Hepatocyte (in vitro differentiated cells): ENCODE results near the gene PKIB. TPM values are rescaled to one million over a fixed set of nuclear protein-coding genes. Genes with fewer than 3 reads are reported as not detected.

Experiments
- DNase-seq: peaks from one replicate; pipeline ENCODE4 v3.0.0-alpha.2; 2016; ENCODE audit warnings: low spot score
- H2AFZ ChIP-seq: fragments of 200-600 bp; sonication (generic); 2 replicates; pipeline ENCODE4 v1.6.0; 2016; ENCODE audit warnings: antibody characterized with exemption, mild to moderate bottlenecking
- H3K27ac ChIP-seq: fragments of 200-600 bp; sonication (generic); 2 replicates; pipeline ENCODE4 v1.5.1; 2016; ENCODE audit warnings: mild to moderate bottlenecking
- H3K27me3 ChIP-seq: fragments of 200-600 bp; sonication (generic); 2 replicates; pipeline ENCODE4 v1.6.1; 2016
- H3K36me3 ChIP-seq: fragments of 200-600 bp; sonication (generic); replicated peaks from 2 replicates; pipeline ENCODE4 v1.5.1; 2016; ENCODE audit warnings: low read depth; ENCODE audit not compliant: insufficient read depth
- H3K4me1 ChIP-seq: fragments of 200-600 bp; sonication (generic); 2 replicates; pipeline ENCODE4 v1.5.1; 2016; ENCODE audit warnings: mild to moderate bottlenecking, moderate library complexity; ENCODE audit not compliant: insufficient read depth
- H3K4me2 ChIP-seq: fragments of 200-600 bp; sonication (generic); 2 replicates; pipeline ENCODE4 v1.6.0; 2016
- H3K4me3 ChIP-seq: fragments of 200-600 bp; sonication (generic); 2 replicates; pipeline ENCODE4 v1.5.1; 2016; ENCODE audit warnings: mild to moderate bottlenecking
- H3K79me2 ChIP-seq: fragments of 200-600 bp; sonication (generic); 2 replicates; pipeline ENCODE4 v1.6.0; 2017; ENCODE audit warnings: mild to moderate bottlenecking
- H3K9me2 ChIP-seq: fragments of 200-600 bp; sonication (generic); replicated peaks from 2 replicates; pipeline ENCODE4 v1.6.0; 2017; ENCODE audit warnings: mild to moderate bottlenecking; ENCODE audit not compliant: insufficient read depth
- H3K9me3 ChIP-seq: fragments of 200-600 bp; sonication (generic); 2 replicates; pipeline ENCODE4 v1.5.1; 2016; ENCODE audit warnings: low read depth, mild to moderate bottlenecking
- H4K20me1 ChIP-seq: fragments of 200-600 bp; sonication (generic); 2 replicates; pipeline ENCODE4 v1.6.0; 2016; ENCODE audit warnings: mild to moderate bottlenecking; ENCODE audit not compliant: insufficient read depth, poor library complexity, severe bottlenecking
- EZH2 ChIP-seq: fragments of 200-600 bp; sonication (generic); IDR thresholded peaks from 2 replicates; pipeline ENCODE4 v1.6.1; 2016; ENCODE audit warnings: antibody characterized with exemption, mild to moderate bottlenecking, borderline replicate concordance
- EZH2phosphoT487 ChIP-seq: fragments of 200-600 bp; sonication (generic); IDR thresholded peaks from one replicate; pipeline ENCODE4 v1.6.1; 2018; ENCODE audit warnings: antibody characterized with exemption, mild to moderate bottlenecking, low read depth, moderate library complexity; ENCODE audit not compliant: unreplicated experiment, severe bottlenecking
- WGBS: methylation state at CpG from one replicate; pipeline ENCODE4 v1.1.6; 2016; ENCODE audit warnings: low lambda C conversion rate; ENCODE audit errors: missing lambda C conversion rate; 5-methylcytosine and 5-hydroxymethylcytosine counted together
- polyA plus RNA-seq: library from polyadenylated mRNA; unstranded; fragments of >200 nt; fragmentation: Nextera tagmentation; extraction: Ambion mirVana; gene quantifications from 2 replicates; pipeline ENCODE4 v1.2.1, GENCODE V29; 2016
- total RNA-seq: library from RNA; depleted of rRNA; stranded (reverse); fragments of >200 nt; gene quantifications from 2 replicates; pipeline ENCODE4 v1.2.3, GENCODE V29; 2014
- TF ChIP-seq, protein P1 (sequence below): fragments of 200-600 bp; sonication (generic); IDR thresholded peaks from 2 replicates; pipeline ENCODE4 v1.5.1; 2016; ENCODE audit warnings: antibody characterized with exemption, mild to moderate bottlenecking; ENCODE audit not compliant: poor library complexity

PKIB gene
- total and polyA plus RNA-seq, 2 experiments from 2014 or later, result 73.8 to 144 TPM

DNA sequence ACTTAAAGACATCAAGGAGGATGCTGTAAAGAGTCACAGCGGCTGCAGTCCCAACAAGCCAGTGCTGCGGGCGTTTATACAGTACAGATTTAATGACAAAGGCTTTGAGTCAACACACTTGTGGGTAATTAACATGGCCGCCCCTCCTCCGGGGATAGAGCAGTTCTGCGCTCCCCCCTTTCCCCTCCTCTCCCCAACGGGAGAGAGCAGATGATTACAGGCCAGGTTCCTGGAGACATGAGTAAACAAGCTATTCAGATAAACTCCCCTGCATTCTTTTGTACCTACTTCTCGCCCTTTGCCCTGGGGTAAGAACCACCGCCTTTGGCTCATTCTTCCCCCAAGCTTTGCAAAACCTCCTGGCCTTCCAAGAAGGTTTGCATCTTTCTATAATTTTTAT, 145.7 kb downstream of the PKIB start:
- H2AFZ ChIP-seq, result no peak overlapping the region
- no peak overlapping the region for H3K27ac ChIP-seq
- H3K9me2 ChIP-seq, result no peaks in the 10 kb centered on the region
- no peaks in the 10 kb centered on the region for H3K36me3 ChIP-seq
- no peak overlapping the region for H3K4me2 ChIP-seq
- WGBS, result 71% methylated on average over 9 of the region's 9 CpGs
- H4K20me1 ChIP-seq, result no peaks in the 10 kb centered on the region
- no peaks in the 10 kb centered on the region for H3K79me2 ChIP-seq
- no peaks in the 10 kb centered on the region for H3K27me3 ChIP-seq
- TF ChIP-seq EZH2 (no peak), EZH2phosphoT487 (no peak)
- TF ChIP-seq, protein P1, sequence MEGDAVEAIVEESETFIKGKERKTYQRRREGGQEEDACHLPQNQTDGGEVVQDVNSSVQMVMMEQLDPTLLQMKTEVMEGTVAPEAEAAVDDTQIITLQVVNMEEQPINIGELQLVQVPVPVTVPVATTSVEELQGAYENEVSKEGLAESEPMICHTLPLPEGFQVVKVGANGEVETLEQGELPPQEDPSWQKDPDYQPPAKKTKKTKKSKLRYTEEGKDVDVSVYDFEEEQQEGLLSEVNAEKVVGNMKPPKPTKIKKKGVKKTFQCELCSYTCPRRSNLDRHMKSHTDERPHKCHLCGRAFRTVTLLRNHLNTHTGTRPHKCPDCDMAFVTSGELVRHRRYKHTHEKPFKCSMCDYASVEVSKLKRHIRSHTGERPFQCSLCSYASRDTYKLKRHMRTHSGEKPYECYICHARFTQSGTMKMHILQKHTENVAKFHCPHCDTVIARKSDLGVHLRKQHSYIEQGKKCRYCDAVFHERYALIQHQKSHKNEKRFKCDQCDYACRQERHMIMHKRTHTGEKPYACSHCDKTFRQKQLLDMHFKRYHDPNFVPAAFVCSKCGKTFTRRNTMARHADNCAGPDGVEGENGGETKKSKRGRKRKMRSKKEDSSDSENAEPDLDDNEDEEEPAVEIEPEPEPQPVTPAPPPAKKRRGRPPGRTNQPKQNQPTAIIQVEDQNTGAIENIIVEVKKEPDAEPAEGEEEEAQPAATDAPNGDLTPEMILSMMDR, result no peak
- H3K4me3 ChIP-seq, result no peak overlapping the region
- H3K4me1 ChIP-seq, result no peaks in the 10 kb centered on the region
- H3K9me3 ChIP-seq, result no peaks in the 10 kb centered on the region
- DNase-seq, result no peak

DNA sequence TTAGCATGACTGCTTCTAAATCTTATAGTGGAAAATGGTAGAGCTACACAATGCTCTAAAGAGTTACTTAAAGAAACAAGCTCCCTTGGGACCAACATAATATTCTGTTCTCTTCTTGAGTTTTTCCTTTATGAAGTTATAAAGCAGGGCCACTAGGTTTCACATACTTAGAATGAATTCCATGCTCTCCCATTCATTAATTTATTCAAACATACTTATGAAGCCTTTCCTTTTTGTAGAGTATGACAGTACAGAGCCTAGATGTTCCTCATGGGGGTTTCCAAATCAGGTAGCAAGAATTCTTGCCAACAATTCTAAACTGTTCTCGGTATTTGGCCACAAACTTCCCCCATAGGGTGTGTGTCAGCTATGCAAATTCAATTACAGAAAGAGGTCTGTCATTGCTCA, 148.7 kb downstream of the PKIB start:
- H2AFZ ChIP-seq, result no peak overlapping the region
- no peaks in the 10 kb centered on the region for H3K36me3 ChIP-seq
- no peak for DNase-seq
- no peaks in the 10 kb centered on the region for H3K79me2 ChIP-seq
- no peaks in the 10 kb centered on the region for H3K9me3 ChIP-seq
- H3K9me2 ChIP-seq, result no peaks in the 10 kb centered on the region
- H4K20me1 ChIP-seq, result no peaks in the 10 kb centered on the region
- no peak overlapping the region for H3K4me3 ChIP-seq
- H3K27me3 ChIP-seq, result no peaks in the 10 kb centered on the region
- H3K27ac ChIP-seq, result no peak overlapping the region
- TF ChIP-seq EZH2phosphoT487 (no peak), EZH2 (no peak)
- TF ChIP-seq, protein P1, result no peak
- no peak overlapping the region for H3K4me2 ChIP-seq
- no peaks in the 10 kb centered on the region for H3K4me1 ChIP-seq
- WGBS, result 68% methylated on average over 1 of the region's 1 CpG

DNA sequence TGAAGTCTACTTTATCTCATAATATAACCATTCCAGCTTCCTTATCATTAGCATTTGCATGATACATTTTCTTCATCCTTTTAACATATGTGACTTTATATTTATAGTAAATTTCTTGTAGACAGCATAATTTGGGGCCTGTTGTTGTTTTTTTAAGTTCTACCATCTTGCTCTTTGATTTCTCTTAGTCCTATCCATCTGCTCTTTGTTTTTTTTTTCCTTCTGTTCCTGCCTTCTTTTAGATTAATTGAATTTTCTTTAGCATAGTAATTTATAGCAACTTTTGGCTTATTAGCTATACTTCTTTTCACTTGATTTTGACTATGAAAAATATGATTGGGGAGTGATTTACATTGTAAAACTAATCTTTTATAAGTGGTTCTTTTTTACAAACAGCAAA, 150.1 kb downstream of the PKIB start:
- H3K9me3 ChIP-seq, result no peaks in the 10 kb centered on the region
- no peak overlapping the region for H2AFZ ChIP-seq
- no peak overlapping the region for H3K4me2 ChIP-seq
- H3K36me3 ChIP-seq, result no peaks in the 10 kb centered on the region
- no peaks in the 10 kb centered on the region for H3K27me3 ChIP-seq
- H3K79me2 ChIP-seq, result no peaks in the 10 kb centered on the region
- no peak for TF ChIP-seq EZH2phosphoT487
- TF ChIP-seq, protein P1, result no peak
- no peak for TF ChIP-seq EZH2
- DNase-seq, result no peak
- no peaks in the 10 kb centered on the region for H4K20me1 ChIP-seq
- no peak overlapping the region for H3K27ac ChIP-seq
- no peak overlapping the region for H3K4me3 ChIP-seq
- H3K9me2 ChIP-seq, result no peaks in the 10 kb centered on the region
- H3K4me1 ChIP-seq, result no peaks in the 10 kb centered on the region

DNA sequence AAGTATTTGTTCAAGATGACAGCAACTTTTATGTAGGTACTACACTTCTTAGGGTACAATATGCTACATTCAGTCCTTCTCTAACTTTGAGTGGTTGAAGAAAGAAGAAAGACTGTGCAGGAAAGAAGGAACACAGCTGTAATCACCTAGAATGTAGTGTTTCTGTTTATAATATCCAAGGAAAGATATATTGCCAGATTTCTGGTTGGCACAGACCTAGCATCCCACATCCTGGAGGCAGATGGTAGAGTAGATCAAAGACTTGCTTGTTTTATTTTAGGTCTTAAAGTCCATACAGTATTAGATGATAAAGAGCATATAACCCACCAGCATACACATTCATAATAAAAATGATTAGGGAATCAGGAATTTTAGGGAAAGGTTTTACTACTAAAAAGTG, 156.1 kb downstream of the PKIB start:
- H3K27ac ChIP-seq, result no peak overlapping the region
- H3K4me2 ChIP-seq, result no peak overlapping the region
- no peaks in the 10 kb centered on the region for H3K36me3 ChIP-seq
- H3K79me2 ChIP-seq, result no peaks in the 10 kb centered on the region
- no peaks in the 10 kb centered on the region for H3K27me3 ChIP-seq
- H3K9me3 ChIP-seq, result no peaks in the 10 kb centered on the region
- TF ChIP-seq EZH2phosphoT487, result no peak
- TF ChIP-seq, protein P1, result no peak
- no peak for TF ChIP-seq EZH2
- H3K9me2 ChIP-seq, result no peaks in the 10 kb centered on the region
- H2AFZ ChIP-seq, result no peak overlapping the region
- peaks cover 9% of the 10 kb centered on the region for H3K4me1 ChIP-seq
- DNase-seq, result no peak
- H4K20me1 ChIP-seq, result no peaks in the 10 kb centered on the region
- H3K4me3 ChIP-seq, result no peak overlapping the region
